HG02678 (cell line): Measurements from ENCODE around the gene ARF1.

Source experiments
- ATAC-seq: cut with Tn5 transposase; IDR thresholded peaks from one replicate; pipeline ENCODE4 v1.9.1; 2021; ENCODE audit warnings: mild to moderate bottlenecking, moderate library complexity; ENCODE audit not compliant: unreplicated experiment

Gene ARF1

GRCh38 chr1:228048659-228049298 is 33.7 kb upstream of the ARF1 start:
- no peak for ATAC-seq

- no peak for ATAC-seq
These were observed 31.8 kb upstream of the ARF1 start for GRCh38 chr1:228050571-228051231.

- no peak for ATAC-seq
These were observed 24.1 kb upstream of the ARF1 start for GRCh38 chr1:228058172-228058948.

GRCh38 chr1:228058949-228059633 is 23.4 kb upstream of the ARF1 start:
- no peak for ATAC-seq

GRCh38 chr1:228059634-228060457 is 22.7 kb upstream of the ARF1 start:
- ATAC-seq = no peak

- no peak for ATAC-seq
These were observed 21.9 kb upstream of the ARF1 start for GRCh38 chr1:228060458-228061190.

GRCh38 chr1:228061411-228062084 is 21.0 kb upstream of the ARF1 start:
- no peak for ATAC-seq

- ATAC-seq = no peak
These were observed 20.3 kb upstream of the ARF1 start for GRCh38 chr1:228062085-228062791.

- ATAC-seq = no peak
These were observed 19.7 kb upstream of the ARF1 start for GRCh38 chr1:228062812-228063211.

- no peak for ATAC-seq
These were observed 19.0 kb upstream of the ARF1 start for GRCh38 chr1:228063251-228064191.

- ATAC-seq = no peak
These were observed 18.2 kb upstream of the ARF1 start for GRCh38 chr1:228064296-228064695.

GRCh38 chr1:228064741-228065542 is 17.6 kb upstream of the ARF1 start:
- no peak for ATAC-seq

GRCh38 chr1:228065543-228066347 is 16.8 kb upstream of the ARF1 start:
- no peak for ATAC-seq

- no peak for ATAC-seq
These were observed 16.1 kb upstream of the ARF1 start for GRCh38 chr1:228066416-228066815.

- no peak for ATAC-seq
These were observed 15.4 kb upstream of the ARF1 start for GRCh38 chr1:228066891-228067654.
